ENCODE data around the gene LRRTM4. TPM values are rescaled to one million over a fixed set of nuclear protein-coding genes. Genes with fewer than 3 reads are reported as not detected.

Gene LRRTM4
- total and polyA plus RNA-seq, 2 experiments from 2014 or later: 0.44 to 6.5 TPM

DNA sequence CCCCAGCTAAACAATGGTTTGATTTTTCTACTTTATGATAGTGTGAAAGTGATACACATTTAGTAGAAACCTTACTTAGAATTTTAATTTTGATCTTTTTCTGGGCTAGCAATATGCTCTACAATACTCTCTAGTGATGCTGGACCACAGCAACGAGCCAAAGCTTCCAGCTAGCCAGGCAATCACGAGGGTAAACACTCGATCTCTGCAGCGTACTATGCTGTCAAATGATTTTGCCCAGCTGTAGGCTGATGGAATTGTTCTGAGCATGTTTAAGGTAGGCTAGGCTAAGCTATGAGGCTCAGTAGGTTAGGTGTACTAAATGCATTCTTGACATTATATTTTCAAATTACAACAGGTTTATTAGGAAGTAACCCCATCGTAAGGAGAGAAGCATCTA is 207.5 kb downstream of the LRRTM4 start:
- Histone ChIP-seq H3K27ac (no peak overlapping the region), H3K9me2 (replicated peaks; ENCODE audit: insufficient read depth) (no peaks in the 10 kb centered on the region), H3K36me3 (replicated peaks; ENCODE audit: insufficient read depth, low read depth) (no peaks in the 10 kb centered on the region), H2AFZ (no peak overlapping the region), H3K9me3 (ENCODE audit: low read depth) (no peaks in the 10 kb centered on the region), H3K4me3 (no peak overlapping the region), H4K20me1 (ENCODE audit: insufficient read depth, poor library complexity, severe bottlenecking) (no peaks in the 10 kb centered on the region), H3K27me3 (no peaks in the 10 kb centered on the region), H3K79me2 (no peaks in the 10 kb centered on the region), H3K4me1 (ENCODE audit: insufficient read depth) (no peaks in the 10 kb centered on the region), H3K4me2 (no peak overlapping the region)
- DNase-seq (ENCODE audit: low spot score): no peak
- 46% methylated on average over 5 of the region's 5 CpGs for WGBS (ENCODE audit: low lambda C conversion rate, missing lambda C conversion rate)
- TF ChIP-seq EZH2 (IDR thresholded peaks at IDR 0.05; ENCODE audit: borderline replicate concordance) (no peak), EZH2phosphoT487 (IDR thresholded peaks at IDR 0.05; ENCODE audit: low read depth, severe bottlenecking, unreplicated experiment) (no peak)
- TF ChIP-seq, protein P1, sequence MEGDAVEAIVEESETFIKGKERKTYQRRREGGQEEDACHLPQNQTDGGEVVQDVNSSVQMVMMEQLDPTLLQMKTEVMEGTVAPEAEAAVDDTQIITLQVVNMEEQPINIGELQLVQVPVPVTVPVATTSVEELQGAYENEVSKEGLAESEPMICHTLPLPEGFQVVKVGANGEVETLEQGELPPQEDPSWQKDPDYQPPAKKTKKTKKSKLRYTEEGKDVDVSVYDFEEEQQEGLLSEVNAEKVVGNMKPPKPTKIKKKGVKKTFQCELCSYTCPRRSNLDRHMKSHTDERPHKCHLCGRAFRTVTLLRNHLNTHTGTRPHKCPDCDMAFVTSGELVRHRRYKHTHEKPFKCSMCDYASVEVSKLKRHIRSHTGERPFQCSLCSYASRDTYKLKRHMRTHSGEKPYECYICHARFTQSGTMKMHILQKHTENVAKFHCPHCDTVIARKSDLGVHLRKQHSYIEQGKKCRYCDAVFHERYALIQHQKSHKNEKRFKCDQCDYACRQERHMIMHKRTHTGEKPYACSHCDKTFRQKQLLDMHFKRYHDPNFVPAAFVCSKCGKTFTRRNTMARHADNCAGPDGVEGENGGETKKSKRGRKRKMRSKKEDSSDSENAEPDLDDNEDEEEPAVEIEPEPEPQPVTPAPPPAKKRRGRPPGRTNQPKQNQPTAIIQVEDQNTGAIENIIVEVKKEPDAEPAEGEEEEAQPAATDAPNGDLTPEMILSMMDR (IDR thresholded peaks at IDR 0.05; ENCODE audit: poor library complexity): no peak

DNA sequence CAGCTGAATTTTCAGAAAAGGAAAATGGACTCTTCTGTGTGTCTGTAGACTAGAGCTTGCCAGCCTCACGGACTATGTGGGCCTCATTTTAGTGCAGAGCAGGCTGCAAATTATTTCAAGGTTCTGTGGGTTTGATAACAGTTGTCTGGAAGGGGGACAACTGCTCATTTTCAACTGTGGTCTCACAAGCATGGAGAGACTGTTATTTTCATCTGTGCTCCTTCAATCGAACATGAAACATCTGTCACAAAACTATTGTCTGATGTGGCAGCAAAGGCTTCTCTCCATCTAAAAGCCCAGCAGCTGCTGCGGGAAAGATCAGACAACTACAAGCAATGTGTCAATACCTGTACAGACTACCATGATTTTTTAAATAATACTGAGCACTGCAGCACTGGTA is 211.8 kb downstream of the LRRTM4 start:
- 68% methylated on average over 3 of the region's 3 CpGs for WGBS (ENCODE audit: low lambda C conversion rate, missing lambda C conversion rate)
- no peaks in the 10 kb centered on the region for H3K79me2 ChIP-seq

DNA sequence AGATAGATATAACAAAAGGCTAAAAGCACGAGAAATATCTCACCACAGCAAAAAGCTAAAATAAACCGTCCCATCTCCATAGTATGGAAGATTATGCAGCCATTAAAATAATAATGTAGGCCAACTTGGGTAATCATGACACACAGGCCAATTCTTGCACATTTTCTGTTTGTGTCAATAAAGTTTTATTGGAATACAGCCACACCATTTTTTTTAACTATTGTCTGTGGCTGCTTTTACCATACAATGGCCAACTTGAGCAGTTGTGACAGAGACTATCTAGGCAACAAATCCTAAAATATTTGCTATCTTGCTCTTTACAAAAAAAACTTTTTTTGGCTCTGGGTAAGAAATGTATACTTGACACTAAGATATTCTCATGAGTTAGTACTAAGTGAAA is 212.5 kb downstream of the LRRTM4 start:
- H3K4me2 ChIP-seq: no peak overlapping the region
- TF ChIP-seq, protein P1 (IDR thresholded peaks at IDR 0.05; ENCODE audit: poor library complexity): no peak
- TF ChIP-seq EZH2phosphoT487 (IDR thresholded peaks at IDR 0.05; ENCODE audit: low read depth, severe bottlenecking, unreplicated experiment): no peak
- no peak for TF ChIP-seq EZH2 (IDR thresholded peaks at IDR 0.05; ENCODE audit: borderline replicate concordance)
- no peak overlapping the region for H3K27ac ChIP-seq
- H3K79me2 ChIP-seq: no peaks in the 10 kb centered on the region
- H4K20me1 ChIP-seq (ENCODE audit: insufficient read depth, poor library complexity, severe bottlenecking): no peaks in the 10 kb centered on the region
- DNase-seq (ENCODE audit: low spot score): no peak
- no peaks in the 10 kb centered on the region for H3K27me3 ChIP-seq
- H3K4me3 ChIP-seq: no peak overlapping the region
- H3K9me2 ChIP-seq (replicated peaks; ENCODE audit: insufficient read depth): no peaks in the 10 kb centered on the region
- H2AFZ ChIP-seq: no peak overlapping the region
- H3K4me1 ChIP-seq (ENCODE audit: insufficient read depth): no peaks in the 10 kb centered on the region
- 80% methylated on average over 2 of the region's 2 CpGs for WGBS (ENCODE audit: low lambda C conversion rate, missing lambda C conversion rate)
- H3K9me3 ChIP-seq (ENCODE audit: low read depth): no peaks in the 10 kb centered on the region
- no peaks in the 10 kb centered on the region for H3K36me3 ChIP-seq (replicated peaks; ENCODE audit: insufficient read depth, low read depth)

More for the DNA sequence above, 211.8 kb downstream of the LRRTM4 start:
- no peaks in the 10 kb centered on the region for H4K20me1 ChIP-seq (ENCODE audit: insufficient read depth, poor library complexity, severe bottlenecking)
- TF ChIP-seq EZH2phosphoT487 (IDR thresholded peaks at IDR 0.05; ENCODE audit: low read depth, severe bottlenecking, unreplicated experiment) (no peak), EZH2 (IDR thresholded peaks at IDR 0.05; ENCODE audit: borderline replicate concordance) (no peak)
- TF ChIP-seq, protein P1 (IDR thresholded peaks at IDR 0.05; ENCODE audit: poor library complexity): no peak
- no peak for DNase-seq (ENCODE audit: low spot score)
- no peaks in the 10 kb centered on the region for H3K27me3 ChIP-seq
- no peaks in the 10 kb centered on the region for H3K9me3 ChIP-seq (ENCODE audit: low read depth)
- no peak overlapping the region for H2AFZ ChIP-seq
- H3K9me2 ChIP-seq (replicated peaks; ENCODE audit: insufficient read depth): no peaks in the 10 kb centered on the region
- no peak overlapping the region for H3K4me3 ChIP-seq
- no peak overlapping the region for H3K4me2 ChIP-seq
- H3K36me3 ChIP-seq (replicated peaks; ENCODE audit: insufficient read depth, low read depth): no peaks in the 10 kb centered on the region
- no peaks in the 10 kb centered on the region for H3K4me1 ChIP-seq (ENCODE audit: insufficient read depth)
- no peak overlapping the region for H3K27ac ChIP-seq

DNA sequence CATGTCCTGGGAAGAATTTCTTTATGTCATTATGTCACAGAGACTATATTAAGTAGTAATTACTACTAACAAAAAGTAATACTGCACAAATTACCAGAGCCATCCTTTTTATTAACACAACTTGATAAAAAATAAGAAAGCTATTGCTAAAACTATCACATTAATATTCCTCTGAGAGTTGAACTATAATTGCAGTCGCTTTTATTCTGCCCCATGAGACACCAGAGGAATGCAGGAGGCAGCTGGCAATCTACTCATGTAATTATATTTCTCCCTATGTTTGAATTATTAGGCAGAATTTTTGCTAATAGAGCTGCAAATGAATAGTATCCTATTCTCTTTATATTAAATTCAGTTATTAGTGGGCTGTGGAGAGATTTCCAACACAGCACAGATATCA is 220.7 kb downstream of the LRRTM4 start:
- H2AFZ ChIP-seq: no peak overlapping the region
- H3K79me2 ChIP-seq: no peaks in the 10 kb centered on the region
- no peaks in the 10 kb centered on the region for H3K27me3 ChIP-seq
- no peaks in the 10 kb centered on the region for H3K4me1 ChIP-seq (ENCODE audit: insufficient read depth)
- no peak overlapping the region for H3K27ac ChIP-seq
- H3K4me3 ChIP-seq: no peak overlapping the region
- no peaks in the 10 kb centered on the region for H3K9me2 ChIP-seq (replicated peaks; ENCODE audit: insufficient read depth)
- TF ChIP-seq EZH2 (IDR thresholded peaks at IDR 0.05; ENCODE audit: borderline replicate concordance) (no peak), EZH2phosphoT487 (IDR thresholded peaks at IDR 0.05; ENCODE audit: low read depth, severe bottlenecking, unreplicated experiment) (no peak)
- TF ChIP-seq, protein P1 (IDR thresholded peaks at IDR 0.05; ENCODE audit: poor library complexity): no peak
- no peaks in the 10 kb centered on the region for H3K36me3 ChIP-seq (replicated peaks; ENCODE audit: insufficient read depth, low read depth)
- H4K20me1 ChIP-seq (ENCODE audit: insufficient read depth, poor library complexity, severe bottlenecking): no peaks in the 10 kb centered on the region
- no peak for DNase-seq (ENCODE audit: low spot score)
- WGBS (ENCODE audit: low lambda C conversion rate, missing lambda C conversion rate): 90% methylated on average over 1 of the region's 1 CpG
- no peak overlapping the region for H3K4me2 ChIP-seq
- no peaks in the 10 kb centered on the region for H3K9me3 ChIP-seq (ENCODE audit: low read depth)

All from hepatocyte (in vitro differentiated cells).